Aorta (tissue), 5 donors: ENCODE data around the gene MYO5C. TPM values are rescaled to one million over a fixed set of nuclear protein-coding genes. Genes with fewer than 3 reads are reported as not detected.
"Not testable (repeated sequence)": the region's sequence is repeated elsewhere in the genome, so short reads cannot be mapped to it uniquely, and the experiment has no call there.

Experiments
- ATAC-seq: fragments of 200-7000 bp; cut with Tn5 transposase; one replicate; pipeline ENCODE4 v1.9.1; 2022; ENCODE audit warnings: moderate library complexity; ENCODE audit not compliant: low FRiP score
- DNase-seq, 2 donors: peaks; one replicate each; pipeline ENCODE4 v3.0.0-alpha.2; 2020
- H3K27ac ChIP-seq, 2 donors: one replicate each; pipeline ENCODE4 v1.5.1; 2013; ENCODE audit warnings: low read length in 2 of 2, mild to moderate bottlenecking in 2 of 2, moderate library complexity in 2 of 2, control low read depth in 1 of 2, inconsistent platforms in 1 of 2, low read depth in 1 of 2
- H3K27me3 ChIP-seq, 2 donors: one replicate each; pipeline ENCODE4 v1.6.1; 2013; ENCODE audit warnings: control low read depth in 1 of 2, low read length in 1 of 2, mild to moderate bottlenecking in 1 of 2, moderate library complexity in 1 of 2; ENCODE audit not compliant: insufficient read depth in 2 of 2, control insufficient read depth in 1 of 2
- H3K36me3 ChIP-seq, 2 donors: one replicate each; pipeline ENCODE4 v1.6.1; 2013; ENCODE audit warnings: control low read depth in 1 of 2, low read length in 1 of 2, mild to moderate bottlenecking in 1 of 2; ENCODE audit not compliant: insufficient read depth in 2 of 2, control insufficient read depth in 1 of 2
- H3K4me1 ChIP-seq, 2 donors: one replicate each; pipeline ENCODE4 v1.6.1; 2013; ENCODE audit warnings: low read length in 2 of 2, control low read depth in 1 of 2, mild to moderate bottlenecking in 1 of 2, moderate library complexity in 1 of 2; ENCODE audit not compliant: insufficient read depth in 2 of 2, control insufficient read depth in 1 of 2
- H3K4me3 ChIP-seq, 2 donors: one replicate each; pipeline ENCODE4 v1.5.1; 2013; ENCODE audit warnings: low read length in 2 of 2, control low read depth in 1 of 2, mild to moderate bottlenecking in 1 of 2
- H3K9me3 ChIP-seq: one replicate; pipeline ENCODE4 v1.6.1; 2013; ENCODE audit warnings: mild to moderate bottlenecking, low read length; ENCODE audit not compliant: control insufficient read depth
- WGBS, 2 donors: extraction: QIAGEN DNeasy Blood & Tissue Kit; methylation state at CpG; one replicate each; pipeline ENCODE4 v1.1.7; 2013; 5-methylcytosine and 5-hydroxymethylcytosine counted together
- intact Hi-C, 2 donors: fragments of 100-400 bp; cut with DNase I; formaldehyde crosslinking; loops; one replicate each; pipeline versions ENCODE4 v1.14.2 to v1.15.0; 2022
- polyA plus RNA-seq, 2 donors: library from polyadenylated mRNA; stranded (reverse); fragments of 200-250 nt; gene quantifications; one replicate each; pipeline ENCODE4 v1.2.3, GENCODE V29; 2013
- total RNA-seq, 2 donors: library from RNA; stranded (reverse); fragmentation: NEBNext Ultra II Directional; extraction: Animal tissue kit (Norgen Biotek cat#: 25700); gene quantifications; one replicate each; pipeline ENCODE4 v1.2.1, GENCODE V29; 2021
- donor health status: healthy with polysubstance abuse.
- donor health status: Bipolar disorder and iron deficiency.
- donor health status: DM: no; HTN: no; CAD: no.
- donor health status: DM: no; HTN: no; CAD: no.
- donor health status: DM: yes; HTN: yes; CAD: no.

Gene MYO5C
- total and polyA plus RNA-seq, 4 donors = 0.08 to 15.3 (median 4.8) TPM

DNA sequence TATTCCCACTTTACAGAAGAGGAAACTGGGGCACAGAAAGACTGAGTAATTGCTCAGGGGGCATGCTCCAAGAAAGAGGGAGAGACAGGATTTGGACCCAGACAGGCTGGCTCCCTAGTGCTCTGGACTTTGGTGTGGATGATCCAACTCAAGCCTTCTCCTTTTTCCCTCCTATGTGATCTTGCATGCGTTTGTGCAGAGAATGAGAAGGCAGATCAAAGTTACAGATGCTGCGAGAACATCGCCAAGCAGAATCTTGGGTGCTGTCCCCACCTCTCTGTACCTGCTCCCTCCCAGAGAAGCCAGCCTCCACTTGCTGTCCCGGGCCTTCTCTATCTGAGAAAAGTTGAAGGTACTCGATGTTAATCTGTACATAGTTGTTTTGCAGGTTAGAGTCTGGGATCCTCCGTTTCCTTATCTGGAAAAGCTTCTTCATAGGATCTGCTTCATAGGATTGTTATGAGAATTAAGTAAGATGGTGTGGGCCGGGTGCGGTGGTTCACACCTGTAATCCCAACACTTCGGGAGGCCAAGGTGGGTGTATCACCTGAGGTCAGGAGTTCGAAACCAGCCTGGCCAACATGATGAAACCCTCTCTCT, 114.7 kb downstream of the MYO5C start:
- H3K36me3 ChIP-seq = no peaks in the 10 kb centered on the region
- WGBS, 2 donors = 88 to 90% methylated on average over 10 of the region's 10 CpGs
- ATAC-seq (no peak), DNase-seq (no peak)
- peak overlapping the region in 1 of 2 donors; percentile 62 for H3K4me3 ChIP-seq
- intact Hi-C loops = no loop called here
- no peak overlapping the region for H3K27ac ChIP-seq
- no peaks in the 10 kb centered on the region for H3K4me1 ChIP-seq
- H3K27me3 ChIP-seq = no peaks in the 10 kb centered on the region
- H3K9me3 ChIP-seq = no peaks in the 10 kb centered on the region

DNA sequence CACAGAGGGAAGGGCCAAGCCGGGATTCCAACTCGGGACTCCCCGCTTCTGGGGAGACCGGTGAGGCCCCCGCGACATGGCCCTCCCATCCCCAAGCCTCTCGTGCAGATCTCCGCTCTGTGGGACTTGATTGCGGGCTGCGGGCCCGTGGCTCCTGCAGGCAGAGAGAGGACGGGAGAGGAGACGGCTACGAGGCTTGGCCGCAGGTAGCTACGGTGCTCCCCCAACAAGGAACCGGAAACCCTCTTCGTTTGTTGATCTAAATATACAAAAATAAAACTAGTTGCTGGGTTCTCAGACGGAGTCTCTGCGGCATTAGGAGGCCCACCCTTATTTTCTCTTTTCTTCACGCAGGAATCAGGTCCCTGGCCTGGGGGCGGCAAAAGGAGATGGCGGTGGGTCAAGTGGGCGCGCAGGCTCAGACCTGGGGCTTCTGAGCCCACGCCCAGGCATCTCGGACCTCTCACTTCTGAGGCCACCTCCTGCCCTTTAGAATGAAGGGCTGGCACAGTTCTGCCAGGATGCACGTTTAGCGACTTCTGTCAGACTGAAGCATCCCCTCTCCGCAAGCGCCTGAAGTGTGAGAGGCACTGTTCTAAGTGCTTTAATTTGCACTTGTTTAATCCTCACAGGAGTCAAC, 115.3 kb downstream of the MYO5C start:
- 5% methylated on average over 31 of the region's 31 CpGs for WGBS, 2 donors
- H3K27me3 ChIP-seq = no peaks in the 10 kb centered on the region
- H3K9me3 ChIP-seq = no peaks in the 10 kb centered on the region
- no peaks in the 10 kb centered on the region for H3K4me1 ChIP-seq
- no peak for DNase-seq
- peak overlapping the region in 1 of 2 donors; percentile 58 for H3K27ac ChIP-seq
- no peaks in the 10 kb centered on the region for H3K36me3 ChIP-seq
- H3K4me3 ChIP-seq = peak overlapping the region; percentile 62 to 77
- peak; percentile 52 for ATAC-seq
- intact Hi-C loops = no loop called here

DNA sequence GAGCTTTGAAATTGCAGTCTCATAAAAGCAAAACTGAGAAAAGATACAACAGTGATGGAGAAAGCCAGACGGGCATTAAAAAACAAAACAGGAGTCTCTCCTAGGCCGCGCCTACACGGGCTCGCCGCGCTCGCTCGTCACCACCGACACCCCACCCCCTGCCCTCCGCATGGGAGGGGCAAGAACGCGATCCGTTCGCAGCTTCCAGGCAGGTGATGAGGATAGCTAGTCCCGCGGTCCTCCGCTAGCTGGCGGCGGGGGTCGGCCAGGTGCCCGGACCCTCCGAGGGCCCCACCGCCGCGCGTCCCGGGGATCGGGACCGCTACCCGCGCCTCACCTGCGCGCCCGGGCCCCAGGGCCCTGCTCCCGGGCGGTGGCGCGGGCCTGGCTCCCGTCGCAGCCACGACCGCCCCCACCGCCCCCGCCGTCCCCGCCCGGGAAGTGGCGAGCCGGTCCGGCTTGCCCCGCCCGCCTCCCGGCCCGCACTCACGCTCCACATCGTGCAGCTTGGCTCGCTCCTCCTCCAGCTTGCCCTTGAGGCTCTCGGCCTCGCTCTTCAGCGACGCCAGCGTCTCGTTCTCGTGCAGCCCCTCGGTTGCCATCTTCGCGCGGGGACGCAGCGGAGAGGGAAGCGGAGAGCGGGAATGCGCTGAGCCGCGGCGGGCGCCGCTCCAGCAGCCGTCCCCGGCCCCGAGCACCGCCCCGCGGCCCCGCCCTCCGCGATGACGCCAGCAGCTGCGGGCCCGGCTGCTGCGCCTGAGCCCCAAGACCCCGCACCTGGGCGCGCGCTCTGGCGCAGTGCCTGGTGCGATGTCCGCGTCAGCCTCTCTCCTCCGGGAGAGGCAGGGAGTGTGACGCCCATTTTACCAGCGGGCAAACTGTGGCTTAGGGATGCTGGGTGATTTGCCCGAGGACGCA, 116.1 kb downstream of the MYO5C start:
- Histone ChIP-seq H3K4me3 (peak overlapping the region; percentile 62 to 77), H3K9me3 (no peaks in the 10 kb centered on the region), H3K4me1 (no peaks in the 10 kb centered on the region), H3K27ac (peak overlapping the region in 1 of 2 donors; percentile 88), H3K27me3 (no peaks in the 10 kb centered on the region), H3K36me3 (no peaks in the 10 kb centered on the region)
- peak; percentile 90 to 93 for DNase-seq
- ATAC-seq = peak; percentile 91
- intact Hi-C loops = no loop called here
- WGBS, 2 donors = 0 to 1% methylated on average over 61 to 105 of the region's 105 CpGs

DNA sequence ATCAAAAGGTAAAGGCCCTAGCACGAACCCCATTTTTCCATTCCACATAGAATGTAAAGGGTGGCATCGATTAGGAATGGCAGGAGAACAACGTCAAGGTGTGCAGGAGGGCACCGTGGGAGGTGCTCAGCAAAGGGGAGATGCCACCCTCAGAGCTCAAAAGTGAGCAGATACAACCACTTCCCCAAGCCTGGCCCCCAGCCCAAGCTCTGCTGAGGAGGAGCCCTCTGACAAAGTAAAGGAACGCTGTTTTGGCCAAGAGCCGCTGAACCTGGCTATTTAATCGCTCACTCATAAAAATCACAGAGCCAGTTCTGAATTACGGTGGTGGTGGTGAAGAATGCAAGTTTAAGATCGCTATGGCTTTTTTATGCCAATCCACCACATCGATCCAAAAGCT, 116.8 kb downstream of the MYO5C start:
- WGBS, 2 donors = 28 to 29% methylated on average over 10 of the region's 10 CpGs
- H3K4me1 ChIP-seq = peaks cover 0 to under 1% of the 10 kb centered on the region in 2 donors
- DNase-seq (no peak), ATAC-seq (no peak)
- H3K4me3 ChIP-seq = peak overlapping the region; percentile 62 to 77
- no peaks in the 10 kb centered on the region for H3K9me3 ChIP-seq
- H3K27me3 ChIP-seq = no peaks in the 10 kb centered on the region
- intact Hi-C loops = no loop called here
- H3K27ac ChIP-seq = peak overlapping the region in 1 of 2 donors; percentile 45
- no peaks in the 10 kb centered on the region for H3K36me3 ChIP-seq

DNA sequence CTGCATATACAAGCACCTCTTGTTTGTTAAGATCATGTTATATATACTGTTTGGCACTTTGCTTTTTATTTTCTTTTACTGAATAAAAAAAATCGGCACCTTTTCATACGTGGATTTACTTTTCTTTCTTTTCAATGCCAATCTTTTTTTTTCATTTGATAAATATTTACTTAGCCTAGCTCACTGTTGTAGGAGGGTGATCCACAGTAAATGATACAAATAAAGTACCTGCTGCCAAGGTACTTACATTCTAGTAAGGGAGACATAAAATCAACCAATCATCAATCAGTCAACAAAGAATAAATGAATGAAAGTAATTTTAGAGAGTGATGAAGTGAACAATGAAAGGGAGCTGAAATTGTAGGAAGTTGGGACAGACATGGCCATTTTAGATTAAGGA, 122.7 kb downstream of the MYO5C start:
- DNase-seq = no peak
- intact Hi-C loops = no loop called here
- Histone ChIP-seq H3K4me3 (no peak overlapping the region), H3K27ac (no peak overlapping the region), H3K9me3 (no peaks in the 10 kb centered on the region), H3K36me3 (no peaks in the 10 kb centered on the region), H3K4me1 (peaks cover 0 to 2% of the 10 kb centered on the region in 2 donors), H3K27me3 (no peaks in the 10 kb centered on the region)
- WGBS, 2 donors = 62 to 63% methylated on average over 2 of the region's 2 CpGs
- no peak for ATAC-seq

DNA sequence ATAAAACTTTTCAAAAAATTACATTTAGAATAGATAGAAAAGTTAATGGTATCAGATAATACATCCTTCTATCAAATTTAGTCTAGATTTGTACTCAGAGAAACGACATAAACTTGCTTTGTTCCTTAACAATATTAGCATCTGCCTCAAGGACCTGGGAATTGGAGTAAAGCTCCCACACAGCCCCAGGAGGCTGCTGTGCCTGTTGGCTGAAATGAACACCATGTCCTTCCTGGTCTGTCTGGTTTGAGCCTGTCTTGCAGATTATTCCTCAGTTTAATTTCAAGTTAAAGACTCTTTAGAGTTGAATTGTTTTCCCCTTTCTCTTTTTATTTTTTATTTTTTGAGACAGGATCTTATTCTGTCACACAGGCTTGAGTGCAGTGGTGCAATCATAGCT, 123.8 kb downstream of the MYO5C start:
- H3K27ac ChIP-seq = no peak overlapping the region
- H3K36me3 ChIP-seq = no peaks in the 10 kb centered on the region
- H3K27me3 ChIP-seq = no peaks in the 10 kb centered on the region
- no peaks in the 10 kb centered on the region for H3K9me3 ChIP-seq
- ATAC-seq (no peak), DNase-seq (no peak)
- peaks cover 0 to 2% of the 10 kb centered on the region in 2 donors for H3K4me1 ChIP-seq
- no peak overlapping the region for H3K4me3 ChIP-seq
- 20 to 24% methylated on average over 1 of the region's 1 CpG for WGBS, 2 donors
- intact Hi-C loops = no loop called here

DNA sequence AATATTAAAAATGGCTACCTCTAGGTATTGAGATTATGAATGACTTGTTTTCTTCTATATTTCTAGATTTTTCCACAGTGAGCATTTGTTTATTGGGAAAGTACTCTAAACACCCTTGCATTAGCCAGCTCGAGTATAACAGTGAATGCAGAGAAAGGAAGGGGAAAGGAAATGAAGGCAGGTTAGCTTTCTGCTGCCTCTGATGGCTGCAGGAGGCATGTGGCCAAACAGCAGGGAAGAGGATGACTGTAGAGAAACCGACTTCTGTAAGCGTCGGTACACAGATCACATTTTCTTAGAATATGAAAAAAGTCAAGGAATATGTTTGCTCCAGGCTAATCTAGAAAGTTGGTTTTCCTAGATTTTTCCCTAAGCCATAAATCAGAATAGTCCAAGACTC, 124.2 kb downstream of the MYO5C start:
- Histone ChIP-seq H3K27ac (no peak overlapping the region), H3K4me1 (peaks cover 0 to 2% of the 10 kb centered on the region in 2 donors), H3K27me3 (no peaks in the 10 kb centered on the region), H3K9me3 (no peaks in the 10 kb centered on the region), H3K36me3 (no peaks in the 10 kb centered on the region), H3K4me3 (no peak overlapping the region)
- no peak for DNase-seq
- WGBS, 2 donors = 32 to 34% methylated on average over 4 of the region's 4 CpGs
- intact Hi-C loops = no loop called here
- ATAC-seq = no peak

DNA sequence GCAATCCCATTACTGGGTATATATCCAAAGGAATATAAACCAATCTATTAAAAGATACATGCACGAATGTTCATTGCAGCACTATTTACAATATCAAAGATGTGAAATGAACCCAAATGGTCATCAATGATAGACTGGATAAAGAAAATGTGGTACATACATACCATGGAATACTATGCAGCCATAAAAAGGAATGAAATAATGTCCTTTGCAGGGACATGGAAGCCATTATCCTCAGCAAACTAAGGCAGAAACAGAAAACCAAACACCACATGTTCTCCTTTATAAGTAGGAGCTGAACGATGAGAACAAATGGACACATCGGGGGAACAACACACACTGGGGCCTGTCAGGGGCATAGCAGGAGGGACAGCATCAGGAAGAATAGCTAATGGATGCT, 125.4 kb downstream of the MYO5C start:
- H3K36me3 ChIP-seq, H3K4me1 ChIP-seq, intact Hi-C loops, ATAC-seq, H3K27me3 ChIP-seq, DNase-seq, H3K27ac ChIP-seq, H3K4me3 ChIP-seq, H3K9me3 ChIP-seq: not testable (repeated sequence)
- WGBS, 2 donors = 95 to 97% methylated on average over 3 of the region's 3 CpGs
